ENCODE measurements around the gene ZBTB5.

Gene ZBTB5

GRCh38 chr9:37441776-37442370, 23.4 kb downstream of the ZBTB5 start:
- no peak for DNase-seq (ENCODE audit: extremely low read depth, low read depth)
- no peak overlapping the region for H3K4me3 ChIP-seq (replicated peaks; ENCODE audit: low read depth, low read length)
- no peak for TF ChIP-seq CTCF (IDR thresholded peaks at IDR 0.05; ENCODE audit: low read depth, low read length, missing control alignments)

GRCh38 chr9:37438359-37438758, 26.9 kb downstream of the ZBTB5 start:
- no peak overlapping the region for H3K4me3 ChIP-seq (replicated peaks; ENCODE audit: low read depth, low read length)
- DNase-seq (ENCODE audit: extremely low read depth, low read depth): no peak
- no peak for TF ChIP-seq CTCF (IDR thresholded peaks at IDR 0.05; ENCODE audit: low read depth, low read length, missing control alignments)

GRCh38 chr9:37437621-37438020, 27.6 kb downstream of the ZBTB5 start:
- TF ChIP-seq CTCF (IDR thresholded peaks at IDR 0.05; ENCODE audit: low read depth, low read length, missing control alignments): no peak
- DNase-seq (ENCODE audit: extremely low read depth, low read depth): no peak
- no peak overlapping the region for H3K4me3 ChIP-seq (replicated peaks; ENCODE audit: low read depth, low read length)

GRCh38 chr9:37437010-37437409, 28.2 kb downstream of the ZBTB5 start:
- H3K4me3 ChIP-seq (replicated peaks; ENCODE audit: low read depth, low read length): no peak overlapping the region
- no peak for TF ChIP-seq CTCF (IDR thresholded peaks at IDR 0.05; ENCODE audit: low read depth, low read length, missing control alignments)
- DNase-seq (ENCODE audit: extremely low read depth, low read depth): no peak

GRCh38 chr9:37436540-37436939, 28.7 kb downstream of the ZBTB5 start:
- H3K4me3 ChIP-seq (replicated peaks; ENCODE audit: low read depth, low read length): no peak overlapping the region
- TF ChIP-seq CTCF (IDR thresholded peaks at IDR 0.05; ENCODE audit: low read depth, low read length, missing control alignments): no peak
- DNase-seq (ENCODE audit: extremely low read depth, low read depth): no peak

GRCh38 chr9:37433867-37434371, 31.3 kb downstream of the ZBTB5 start:
- TF ChIP-seq CTCF (IDR thresholded peaks at IDR 0.05; ENCODE audit: low read depth, low read length, missing control alignments): no peak
- DNase-seq (ENCODE audit: extremely low read depth, low read depth): no peak
- H3K4me3 ChIP-seq (replicated peaks; ENCODE audit: low read depth, low read length): no peak overlapping the region

- no peak overlapping the region for H3K4me3 ChIP-seq (replicated peaks; ENCODE audit: low read depth, low read length)
- no peak for TF ChIP-seq CTCF (IDR thresholded peaks at IDR 0.05; ENCODE audit: low read depth, low read length, missing control alignments)
- no peak for DNase-seq (ENCODE audit: extremely low read depth, low read depth)
Observed at GRCh38 chr9:37432020-37432419, 33.2 kb downstream of the ZBTB5 start.
